Astrocyte (in vitro differentiated cells and primary cell): Measurements from ENCODE around the gene CYP2F1.

Experiments used
- CTCF ChIP-seq: IDR thresholded peaks from 2 replicates; pipeline ENCODE4 v1.5.1; 2011; ENCODE audit warnings: low read depth, mild to moderate bottlenecking, inconsistent platforms, low read length, moderate library complexity; ENCODE audit not compliant: insufficient read depth
- EZH2 ChIP-seq: IDR thresholded peaks from 2 replicates; pipeline ENCODE4 v1.6.1; 2012; ENCODE audit warnings: mild to moderate bottlenecking, low read length, inconsistent platforms; ENCODE audit not compliant: insufficient read depth

GRCh38 chr19:41166944-41167804, 52.9 kb downstream of the CYP2F1 start:
- TF ChIP-seq CTCF (no peak), EZH2 (no peak)
